Testis (tissue), 3 donors: ENCODE results near the gene MMRN1. TPM values are rescaled to one million over a fixed set of nuclear protein-coding genes. Genes with fewer than 3 reads are reported as not detected.

Experiments
- DNase-seq: peaks from one replicate; pipeline ENCODE4 v3.0.0-alpha.2; 2019
- H3K27ac ChIP-seq, 2 donors: fragments of 200-600 bp; sonication (generic); one replicate each; pipeline ENCODE4 v1.5.1; 2019
- H3K27me3 ChIP-seq: fragments of 200-600 bp; sonication (generic); one replicate; pipeline ENCODE4 v1.5.1; 2019
- H3K36me3 ChIP-seq: fragments of 200-600 bp; sonication (generic); one replicate; pipeline ENCODE4 v1.5.1; 2017; ENCODE audit warnings: low read depth; ENCODE audit errors: missing control alignments
- H3K4me1 ChIP-seq: fragments of 200-600 bp; sonication (generic); one replicate; pipeline ENCODE4 v1.5.1; 2019
- H3K4me3 ChIP-seq, 2 donors: fragments of 200-600 bp; sonication (generic); one replicate each; pipeline ENCODE4 v1.5.1; 2017 to 2019
- H3K9me3 ChIP-seq: fragments of 200-600 bp; sonication (generic); one replicate; pipeline ENCODE4 v1.5.1; 2017
- POLR2A ChIP-seq: fragments of 450-650 bp; IDR thresholded peaks from one replicate; pipeline ENCODE4 v1.6.1; 2017; ENCODE audit warnings: antibody characterized with exemption, mild to moderate bottlenecking, moderate library complexity
- WGBS, 2 donors: methylation state at CpG; one replicate each; pipeline ENCODE4 v1.1.5; 2018; 5-methylcytosine and 5-hydroxymethylcytosine counted together
- intact Hi-C: fragments of 100-400 bp; cut with DNase I; formaldehyde crosslinking; loops from one replicate; pipeline ENCODE4 v1.15.1; 2023; ENCODE audit warnings: low total_unique reads
- polyA plus RNA-seq: library from polyadenylated mRNA; stranded (reverse); fragments of 350-450 nt; fragmentation: Illumina TruSeq; extraction: RNeasy Lipid Tissue Mini Kit (QIAGEN cat#74804); gene quantifications from one replicate; pipeline ENCODE4 v1.2.3, GENCODE V29; 2014; ENCODE audit warnings: low read depth, low replicate concordance; ENCODE audit not compliant: insufficient read depth
- total RNA-seq, 2 donors: library from RNA; depleted of rRNA; stranded (reverse); fragments of >200 nt; gene quantifications; one replicate each; pipeline ENCODE4 v1.2.3, GENCODE V29; 2016
- TF ChIP-seq, protein P1 (sequence below), 3 experiments: fragments of 450-650 bp in 2 of 3; fragments of 200-600 bp in 1 of 3; sonication (generic) in 1 of 3; IDR thresholded peaks; one replicate each; pipeline ENCODE4 v1.5.1; 2016 to 2019; ENCODE audit warnings: antibody characterized with exemption in 3 of 3, mild to moderate bottlenecking in 2 of 3, moderate library complexity in 1 of 3

MMRN1 gene
- total and polyA plus RNA-seq, 3 donors from 2014 or later: 4.8 to 17.4 (median 7.1) TPM

DNA sequence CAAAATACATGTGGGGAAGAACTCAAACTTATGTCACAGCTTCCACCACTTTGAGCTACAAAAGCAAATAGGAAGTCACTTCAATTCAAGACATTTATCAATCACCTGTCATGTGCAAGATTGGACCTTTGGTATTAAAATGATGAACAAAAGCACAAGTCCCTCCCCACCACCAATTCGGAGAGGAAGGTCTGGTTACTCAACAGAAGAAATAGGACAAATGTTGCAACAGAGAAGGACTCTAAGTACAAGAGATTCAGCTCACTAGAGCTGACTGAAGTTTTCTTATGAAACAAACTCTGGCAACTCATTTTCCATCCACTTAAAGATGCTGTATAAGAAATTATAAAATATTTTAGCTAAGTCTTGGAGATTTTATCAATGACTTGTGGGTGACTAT is 16.0 kb upstream of the MMRN1 start:
- WGBS, 2 donors: 59 to 61% methylated on average over 1 of the region's 1 CpG
- H3K4me1 ChIP-seq: no peaks in the 10 kb centered on the region
- DNase-seq: no peak
- no peaks in the 10 kb centered on the region for H3K9me3 ChIP-seq
- intact Hi-C loops: no loop called here
- H3K27ac ChIP-seq: no peak overlapping the region
- H3K27me3 ChIP-seq: no peaks in the 10 kb centered on the region
- TF ChIP-seq, protein P1, sequence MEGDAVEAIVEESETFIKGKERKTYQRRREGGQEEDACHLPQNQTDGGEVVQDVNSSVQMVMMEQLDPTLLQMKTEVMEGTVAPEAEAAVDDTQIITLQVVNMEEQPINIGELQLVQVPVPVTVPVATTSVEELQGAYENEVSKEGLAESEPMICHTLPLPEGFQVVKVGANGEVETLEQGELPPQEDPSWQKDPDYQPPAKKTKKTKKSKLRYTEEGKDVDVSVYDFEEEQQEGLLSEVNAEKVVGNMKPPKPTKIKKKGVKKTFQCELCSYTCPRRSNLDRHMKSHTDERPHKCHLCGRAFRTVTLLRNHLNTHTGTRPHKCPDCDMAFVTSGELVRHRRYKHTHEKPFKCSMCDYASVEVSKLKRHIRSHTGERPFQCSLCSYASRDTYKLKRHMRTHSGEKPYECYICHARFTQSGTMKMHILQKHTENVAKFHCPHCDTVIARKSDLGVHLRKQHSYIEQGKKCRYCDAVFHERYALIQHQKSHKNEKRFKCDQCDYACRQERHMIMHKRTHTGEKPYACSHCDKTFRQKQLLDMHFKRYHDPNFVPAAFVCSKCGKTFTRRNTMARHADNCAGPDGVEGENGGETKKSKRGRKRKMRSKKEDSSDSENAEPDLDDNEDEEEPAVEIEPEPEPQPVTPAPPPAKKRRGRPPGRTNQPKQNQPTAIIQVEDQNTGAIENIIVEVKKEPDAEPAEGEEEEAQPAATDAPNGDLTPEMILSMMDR (IDR thresholded peaks at IDR 0.05): no peak
- no peak for TF ChIP-seq POLR2A
- no peaks in the 10 kb centered on the region for H3K36me3 ChIP-seq
- H3K4me3 ChIP-seq: no peak overlapping the region

DNA sequence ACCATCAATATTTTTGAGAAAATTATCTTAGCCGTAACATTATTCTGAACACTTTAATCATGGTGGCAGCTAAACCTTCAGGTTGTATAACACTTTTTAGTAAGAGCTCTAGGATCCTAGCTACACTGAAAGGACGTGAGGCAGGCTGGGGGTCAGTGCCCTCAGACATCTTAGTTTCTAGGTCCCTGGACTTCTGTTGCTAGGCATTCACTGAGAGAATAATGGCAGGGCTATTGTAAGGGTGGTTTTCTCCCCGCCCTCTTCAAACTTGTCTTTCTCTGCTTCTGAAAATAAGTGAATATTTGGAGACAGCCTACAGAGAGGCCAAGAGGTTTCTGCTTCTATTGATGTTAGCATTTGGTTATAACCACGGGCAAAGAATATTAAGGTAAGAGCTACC is 15.4 kb upstream of the MMRN1 start:
- Histone ChIP-seq H3K4me3 (no peak overlapping the region), H3K9me3 (no peaks in the 10 kb centered on the region), H3K27ac (no peak overlapping the region), H3K36me3 (no peaks in the 10 kb centered on the region), H3K4me1 (no peaks in the 10 kb centered on the region), H3K27me3 (no peaks in the 10 kb centered on the region)
- DNase-seq: no peak
- TF ChIP-seq POLR2A: no peak
- TF ChIP-seq, protein P1 (IDR thresholded peaks at IDR 0.05): no peak
- WGBS, 2 donors: 86 to 93% methylated on average over 4 of the region's 4 CpGs
- intact Hi-C loops: no loop called here

DNA sequence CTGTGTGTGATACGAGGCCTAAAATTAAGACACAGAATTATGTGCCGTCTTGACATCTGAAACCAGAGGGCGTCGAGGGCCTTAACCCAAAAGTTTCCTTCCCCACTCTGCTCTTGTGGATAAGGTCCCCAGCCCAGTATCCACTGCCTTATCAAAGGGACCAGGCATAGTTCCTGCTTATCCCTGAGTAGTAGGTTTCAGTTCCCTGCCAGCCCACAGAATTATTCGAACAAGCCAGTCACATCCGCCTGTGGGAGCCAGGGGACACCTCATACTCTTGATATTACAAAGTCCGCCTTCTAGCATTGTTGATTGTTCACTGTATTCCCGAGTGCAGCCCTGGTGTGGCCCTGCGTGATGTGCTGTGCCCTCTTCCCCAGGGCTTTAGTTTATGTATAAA is 5.4 kb upstream of the MMRN1 start:
- DNase-seq: no peak
- Histone ChIP-seq H3K36me3 (no peaks in the 10 kb centered on the region), H3K9me3 (no peaks in the 10 kb centered on the region), H3K27ac (no peak overlapping the region), H3K27me3 (no peaks in the 10 kb centered on the region), H3K4me3 (no peak overlapping the region), H3K4me1 (no peaks in the 10 kb centered on the region)
- intact Hi-C loops: no loop called here
- no peak for TF ChIP-seq POLR2A
- TF ChIP-seq, protein P1 (IDR thresholded peaks at IDR 0.05): no peak
- whole genome bisulfite sequencing, 2 donors: 75% methylated on average over 9 of the region's 9 CpGs

DNA sequence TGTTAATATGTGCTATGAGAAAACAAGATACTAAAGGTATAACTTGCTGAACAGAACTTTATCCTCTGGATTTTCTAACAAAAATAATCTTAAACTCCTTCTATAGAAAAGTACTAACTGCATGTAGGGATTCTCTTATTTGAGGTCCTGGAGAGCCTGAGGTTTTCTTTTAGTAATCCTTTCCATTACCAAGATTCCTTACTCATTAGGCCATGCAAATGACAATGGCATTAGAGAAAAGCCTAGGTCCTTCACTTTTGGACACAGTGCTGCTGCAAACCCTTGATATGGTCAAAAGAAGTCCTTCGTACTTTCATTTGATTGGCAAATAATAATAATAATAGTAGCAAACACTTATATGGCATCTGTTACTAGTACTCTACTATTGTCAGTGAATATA is 3.2 kb downstream of the MMRN1 start:
- Histone ChIP-seq H3K4me1 (no peaks in the 10 kb centered on the region), H3K27me3 (no peaks in the 10 kb centered on the region), H3K9me3 (no peaks in the 10 kb centered on the region), H3K27ac (no peak overlapping the region), H3K4me3 (no peak overlapping the region), H3K36me3 (no peaks in the 10 kb centered on the region)
- intact Hi-C loops: no loop called here
- no peak for TF ChIP-seq POLR2A
- TF ChIP-seq, protein P1 (IDR thresholded peaks at IDR 0.05): no peak
- DNase-seq: no peak
- WGBS, 2 donors: 82 to 94% methylated on average over 1 of the region's 1 CpG

DNA sequence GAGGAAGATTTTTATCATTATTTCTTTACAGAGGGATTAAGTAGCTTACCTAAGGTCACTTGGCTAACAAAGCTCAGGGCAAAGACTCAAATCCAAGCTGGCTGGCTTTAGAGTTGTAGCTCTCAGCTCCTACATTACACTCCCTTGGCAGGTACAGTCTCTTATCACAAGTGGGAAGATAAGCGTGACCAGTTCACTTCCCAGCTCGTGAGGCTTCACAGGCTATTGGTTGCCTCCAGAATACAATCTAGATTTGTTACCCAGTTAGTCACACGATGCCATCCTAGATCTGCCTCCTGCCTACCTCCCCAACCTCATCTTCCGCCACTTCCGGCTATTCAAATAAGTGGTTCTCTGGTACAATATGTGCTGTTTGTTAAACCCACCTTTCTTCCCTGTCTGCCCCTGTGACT is 3.7 kb downstream of the MMRN1 start:
- no peak for DNase-seq
- no peaks in the 10 kb centered on the region for H3K36me3 ChIP-seq
- intact Hi-C loops: no loop called here
- WGBS, 2 donors: 51 to 61% methylated on average over 5 of the region's 5 CpGs
- H3K4me3 ChIP-seq: no peak overlapping the region
- H3K4me1 ChIP-seq: no peaks in the 10 kb centered on the region
- H3K27ac ChIP-seq: no peak overlapping the region
- no peak for TF ChIP-seq POLR2A
- TF ChIP-seq, protein P1 (IDR thresholded peaks at IDR 0.05): no peak
- H3K9me3 ChIP-seq: no peaks in the 10 kb centered on the region
- H3K27me3 ChIP-seq: no peaks in the 10 kb centered on the region
